COR-L47 (cell line): ENCODE measurements around the gene SARDH.

Experiments
- DNase-seq: peaks from one replicate; lab custom pipeline; 2025; lab: John Stamatoyannopoulos, UW

SARDH gene

GRCh38 chr9:133734590-133735414, 3.4 kb downstream of the SARDH start:
- no peak for DNase-seq

GRCh38 chr9:133733796-133734533, 4.2 kb downstream of the SARDH start:
- no peak for DNase-seq

GRCh38 chr9:133733421-133733795, 4.7 kb downstream of the SARDH start:
- DNase-seq = no peak

GRCh38 chr9:133732639-133733408, 5.3 kb downstream of the SARDH start:
- DNase-seq = no peak

- peak; percentile 70 for DNase-seq
Observed at GRCh38 chr9:133731876-133732638, 6.1 kb downstream of the SARDH start.

GRCh38 chr9:133730994-133731715, 7.0 kb downstream of the SARDH start:
- no peak for DNase-seq

GRCh38 chr9:133729617-133730281, 8.4 kb downstream of the SARDH start:
- DNase-seq = no peak

GRCh38 chr9:133728856-133729616, 9.1 kb downstream of the SARDH start:
- no peak for DNase-seq

- no peak for DNase-seq
Observed at GRCh38 chr9:133727876-133728441, 10.2 kb downstream of the SARDH start.

GRCh38 chr9:133727277-133727875, 10.8 kb downstream of the SARDH start:
- peak; percentile 12 for DNase-seq

GRCh38 chr9:133726401-133727276, 11.5 kb downstream of the SARDH start:
- DNase-seq = peak; percentile 56

GRCh38 chr9:133725886-133726285, 12.3 kb downstream of the SARDH start:
- no peak for DNase-seq

GRCh38 chr9:133718563-133719315, 19.4 kb downstream of the SARDH start:
- no peak for DNase-seq

GRCh38 chr9:133717113-133718031, 20.8 kb downstream of the SARDH start:
- no peak for DNase-seq

GRCh38 chr9:133716564-133717112, 21.5 kb downstream of the SARDH start:
- no peak for DNase-seq
